Lower leg skin (tissue), 3 donors: ENCODE measurements around the gene LYVE1.

Experiments
- POLR2A ChIP-seq, 2 donors: fragments of 450-650 bp; IDR thresholded peaks; one replicate each; pipeline ENCODE4 v1.6.1; 2016 to 2017; ENCODE audit warnings: antibody characterized with exemption in 2 of 2, mild to moderate bottlenecking in 1 of 2, moderate library complexity in 1 of 2
- TF ChIP-seq, protein P1 (sequence below), 3 donors: fragments of 450-650 bp; IDR thresholded peaks; one replicate each; pipeline ENCODE4 v1.5.1; 2016; ENCODE audit warnings: antibody characterized with exemption in 3 of 3, mild to moderate bottlenecking in 3 of 3, moderate library complexity in 2 of 3

DNA sequence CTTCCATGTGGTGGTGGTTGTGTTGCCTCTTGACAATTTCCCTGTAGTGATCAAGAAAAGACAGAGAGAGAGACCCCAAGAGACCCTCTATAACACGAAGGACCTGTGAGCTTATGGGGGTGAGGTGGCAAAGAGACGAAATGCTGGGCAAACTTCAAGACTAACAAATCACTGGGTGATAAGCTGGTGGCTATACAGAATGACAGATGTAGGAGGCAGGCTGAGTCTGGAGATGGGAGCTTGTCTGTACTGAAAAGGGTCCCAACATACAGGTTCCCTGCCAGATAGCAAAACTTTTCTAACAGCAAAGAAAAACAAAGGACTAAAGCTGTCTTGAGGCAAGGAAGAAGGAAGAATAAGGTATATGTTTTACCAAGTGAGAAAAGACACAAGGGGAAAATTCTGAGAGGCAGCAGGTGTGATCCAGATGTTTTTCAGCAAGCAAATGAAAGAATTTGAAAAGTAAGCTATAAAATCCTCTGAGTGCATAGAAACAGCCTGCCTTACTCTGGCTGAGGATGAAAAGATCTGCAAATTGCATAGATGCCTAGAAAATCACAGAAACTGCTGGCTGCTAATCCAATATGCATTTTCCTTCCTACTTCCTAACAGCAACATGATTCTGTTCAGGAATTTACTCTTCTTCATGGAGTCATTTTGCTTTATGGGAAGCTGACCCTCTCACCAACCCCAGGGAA is 21.9 kb upstream of the LYVE1 start:
- TF ChIP-seq, protein P1, sequence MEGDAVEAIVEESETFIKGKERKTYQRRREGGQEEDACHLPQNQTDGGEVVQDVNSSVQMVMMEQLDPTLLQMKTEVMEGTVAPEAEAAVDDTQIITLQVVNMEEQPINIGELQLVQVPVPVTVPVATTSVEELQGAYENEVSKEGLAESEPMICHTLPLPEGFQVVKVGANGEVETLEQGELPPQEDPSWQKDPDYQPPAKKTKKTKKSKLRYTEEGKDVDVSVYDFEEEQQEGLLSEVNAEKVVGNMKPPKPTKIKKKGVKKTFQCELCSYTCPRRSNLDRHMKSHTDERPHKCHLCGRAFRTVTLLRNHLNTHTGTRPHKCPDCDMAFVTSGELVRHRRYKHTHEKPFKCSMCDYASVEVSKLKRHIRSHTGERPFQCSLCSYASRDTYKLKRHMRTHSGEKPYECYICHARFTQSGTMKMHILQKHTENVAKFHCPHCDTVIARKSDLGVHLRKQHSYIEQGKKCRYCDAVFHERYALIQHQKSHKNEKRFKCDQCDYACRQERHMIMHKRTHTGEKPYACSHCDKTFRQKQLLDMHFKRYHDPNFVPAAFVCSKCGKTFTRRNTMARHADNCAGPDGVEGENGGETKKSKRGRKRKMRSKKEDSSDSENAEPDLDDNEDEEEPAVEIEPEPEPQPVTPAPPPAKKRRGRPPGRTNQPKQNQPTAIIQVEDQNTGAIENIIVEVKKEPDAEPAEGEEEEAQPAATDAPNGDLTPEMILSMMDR (IDR thresholded peaks at IDR 0.05) = no peak
- no peak for TF ChIP-seq POLR2A (IDR thresholded peaks at IDR 0.05)
